Trophoblast cell (in vitro differentiated cells and primary cell): ENCODE data around the gene SYT5. TPM values are rescaled to one million over a fixed set of nuclear protein-coding genes. Genes with fewer than 3 reads are reported as not detected.

Experiments used
- DNase-seq, 2 donors: peaks; one replicate each; pipeline ENCODE4 v3.0.0-alpha.2; 2016
- H2AFZ ChIP-seq: 2 replicates; pipeline ENCODE4 v1.6.1; 2013; ENCODE audit warnings: low read length, moderate library complexity, mild to moderate bottlenecking; ENCODE audit not compliant: insufficient read depth, poor library complexity
- H2AK5ac ChIP-seq: 2 replicates; pipeline ENCODE4 v1.6.1; 2013; ENCODE audit warnings: mild to moderate bottlenecking, low read length
- H2BK120ac ChIP-seq: 2 replicates; pipeline ENCODE4 v1.6.1; 2013; ENCODE audit warnings: low read length, mild to moderate bottlenecking, moderate library complexity; ENCODE audit not compliant: insufficient read depth, poor library complexity
- H2BK12ac ChIP-seq: 2 replicates; pipeline ENCODE4 v1.6.1; 2013; ENCODE audit warnings: mild to moderate bottlenecking, low read length, moderate library complexity
- H2BK5ac ChIP-seq: 2 replicates; pipeline ENCODE4 v1.6.1; 2013; ENCODE audit warnings: low read length, low read depth, moderate library complexity, mild to moderate bottlenecking; ENCODE audit not compliant: poor library complexity
- H3K14ac ChIP-seq: 2 replicates; pipeline ENCODE4 v1.6.1; 2013; ENCODE audit warnings: mild to moderate bottlenecking, low read length
- H3K18ac ChIP-seq: 2 replicates; pipeline ENCODE4 v1.6.1; 2013; ENCODE audit warnings: mild to moderate bottlenecking, low read length
- H3K23ac ChIP-seq: 2 replicates; pipeline ENCODE4 v1.6.1; 2013; ENCODE audit warnings: low read length
- H3K27ac ChIP-seq: 2 replicates; pipeline ENCODE4 v1.5.1; 2013; ENCODE audit warnings: low read depth, mild to moderate bottlenecking, inconsistent platforms, low read length, moderate library complexity
- H3K27me3 ChIP-seq: 2 replicates; pipeline ENCODE4 v1.6.1; 2013; ENCODE audit warnings: inconsistent platforms, mild to moderate bottlenecking, low read length, moderate library complexity; ENCODE audit not compliant: insufficient read depth
- H3K36me3 ChIP-seq, 2 experiments: 1 replicate in 1 of 2; 2 replicates in 1 of 2; pipeline ENCODE4 v1.6.1; 2013; ENCODE audit warnings: low read length in 2 of 2, mild to moderate bottlenecking in 2 of 2, moderate library complexity in 1 of 2; ENCODE audit not compliant: insufficient read depth in 2 of 2, control insufficient read depth in 1 of 2
- H3K4ac ChIP-seq: 2 replicates; pipeline ENCODE4 v1.6.1; 2013; ENCODE audit warnings: low read depth, mild to moderate bottlenecking, low read length, moderate library complexity
- H3K4me1 ChIP-seq, 2 experiments: 1 replicate in 1 of 2; 2 replicates in 1 of 2; pipeline ENCODE4 v1.6.1; 2013; ENCODE audit warnings: low read length in 2 of 2, mild to moderate bottlenecking in 2 of 2, moderate library complexity in 1 of 2; ENCODE audit not compliant: insufficient read depth in 2 of 2, control insufficient read depth in 1 of 2
- H3K4me2 ChIP-seq: 2 replicates; pipeline ENCODE4 v1.6.1; 2013; ENCODE audit warnings: inconsistent platforms, mild to moderate bottlenecking, low read length, moderate library complexity
- H3K4me3 ChIP-seq: 2 replicates; pipeline ENCODE4 v1.5.1; 2013; ENCODE audit warnings: mild to moderate bottlenecking, low read depth, low read length, inconsistent platforms
- H3K79me1 ChIP-seq: one replicate; pipeline ENCODE4 v1.6.1; 2013; ENCODE audit warnings: low read length
- H3K79me2 ChIP-seq: 2 replicates; pipeline ENCODE4 v1.6.1; 2013; ENCODE audit warnings: low read length, mild to moderate bottlenecking; ENCODE audit not compliant: control insufficient read depth, insufficient read depth, poor library complexity
- H3K9ac ChIP-seq: 2 replicates; pipeline ENCODE4 v1.6.1; 2013; ENCODE audit warnings: mild to moderate bottlenecking, low read length
- H3K9me3 ChIP-seq: 2 replicates; pipeline ENCODE4 v1.6.1; 2013; ENCODE audit warnings: low read depth, mild to moderate bottlenecking, control low read depth, inconsistent platforms, low read length; ENCODE audit not compliant: insufficient read depth
- H4K12ac ChIP-seq: 2 replicates; pipeline ENCODE4 v1.6.1; 2013; ENCODE audit warnings: low read depth, mild to moderate bottlenecking, low read length, moderate library complexity
- H4K8ac ChIP-seq: 2 replicates; pipeline ENCODE4 v1.6.1; 2013; ENCODE audit warnings: low read depth, mild to moderate bottlenecking, low read length, moderate library complexity
- H4K91ac ChIP-seq: one replicate; pipeline ENCODE4 v1.6.1; 2013; ENCODE audit warnings: low read depth, mild to moderate bottlenecking, low read length, moderate library complexity
- WGBS: extraction: QIAGEN DNeasy Blood & Tissue Kit; methylation state at CpG from one replicate; pipeline ENCODE4 v1.1.7; 2013; ENCODE audit warnings: missing lambda C conversion rate; ENCODE audit not compliant: insufficient read length, insufficient coverage; ENCODE audit errors: extremely low coverage; 5-methylcytosine and 5-hydroxymethylcytosine counted together
- polyA plus RNA-seq: library from polyadenylated mRNA; stranded (reverse); fragments of 200-250 nt; gene quantifications from 2 replicates; pipeline ENCODE4 v1.2.3, GENCODE V29; 2013

The SYT5 gene
- 0.08 and 0.11 TPM in 2 replicates for polyA plus RNA-seq

DNA sequence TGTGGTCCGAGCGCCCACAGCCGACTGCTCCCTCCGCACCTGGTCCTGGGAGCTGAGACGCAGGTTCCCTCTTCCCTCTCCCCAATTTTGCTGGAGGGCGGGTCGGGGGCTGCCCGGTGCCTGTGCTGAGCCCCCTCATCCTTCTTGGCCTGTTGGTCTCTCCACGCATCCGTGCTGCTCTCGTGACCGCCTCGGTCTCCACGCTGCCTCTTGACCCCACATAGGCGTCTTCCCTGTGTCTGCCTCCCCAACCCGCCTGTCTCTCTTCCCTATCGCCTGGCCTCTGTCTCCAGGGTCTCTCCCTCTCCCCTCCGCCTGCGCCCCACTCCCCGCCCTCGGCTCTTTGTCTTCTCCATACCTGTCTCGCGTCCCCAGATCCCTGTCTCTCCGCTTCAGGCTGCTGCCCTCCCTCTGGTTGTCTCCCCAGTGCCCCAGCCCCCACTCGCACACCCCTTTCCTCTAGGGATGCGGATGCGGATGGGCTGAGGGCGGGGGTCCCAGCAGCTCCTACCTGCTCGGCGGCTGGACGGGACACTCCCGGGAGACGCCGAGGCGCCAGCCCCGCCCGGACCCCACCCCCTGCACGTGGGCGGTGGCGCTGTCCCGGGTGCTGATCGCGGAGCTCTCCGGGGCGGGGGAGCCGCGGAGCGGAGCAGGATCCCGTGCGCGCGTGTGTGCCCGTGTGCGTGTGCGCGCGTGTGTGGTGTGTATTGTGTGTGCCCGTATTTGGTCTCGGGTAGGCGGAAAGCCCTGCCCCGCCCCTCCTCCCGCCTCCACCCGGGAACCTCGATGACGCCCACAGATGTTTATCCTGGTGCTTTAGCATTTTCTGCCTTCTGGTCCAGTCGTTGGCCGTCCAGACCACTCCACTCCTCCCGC is at the start of gene SYT5:
TSS of gene SYT5 (minus strand) at position 684 of the 879 bp plus-strand sequence. CDS start 1,248 bp downstream, outside the sequence.
- Histone ChIP-seq H3K9ac (no peak within 1 kb of the TSS), H3K36me3 (no peaks in the 10 kb centered on the region), H3K4me2 (peak within 1 kb of the TSS; percentile 53), H2BK12ac (no peak within 1 kb of the TSS), H3K27ac (no peak within 1 kb of the TSS), H4K91ac (no peak within 1 kb of the TSS), H2BK120ac (no peak within 1 kb of the TSS), H3K4ac (no peak within 1 kb of the TSS), H2AK5ac (no peak within 1 kb of the TSS), H3K4me1 (peaks cover 0 to 10% of the 10 kb centered on the region in 2 experiments), H3K27me3 (peaks cover 14% of the 10 kb centered on the region), H3K18ac (no peak within 1 kb of the TSS), H2BK5ac (no peak within 1 kb of the TSS), H4K8ac (no peak within 1 kb of the TSS), H3K14ac (no peak within 1 kb of the TSS), H3K79me2 (no peaks in the 10 kb centered on the region), H3K23ac (no peak within 1 kb of the TSS), H3K9me3 (peaks cover 14% of the 10 kb centered on the region), H3K4me3 (peak within 1 kb of the TSS; percentile 48), H2AFZ (no peak within 1 kb of the TSS), H4K12ac (no peak within 1 kb of the TSS), H3K79me1 (no peaks in the 10 kb centered on the region)
- no CpG with 5 or more reads among the region's 68 CpGs for WGBS
- peak in 1 of 2 donors; percentile 52 for DNase-seq

GRCh38 chr19:55229789-55230182 is 49.7 kb upstream of the SYT5 start:
- Histone ChIP-seq H2BK5ac (no peak overlapping the region), H2AFZ (no peak overlapping the region), H3K18ac (no peak overlapping the region), H3K79me2 (no peaks in the 10 kb centered on the region), H3K79me1 (no peaks in the 10 kb centered on the region), H3K27me3 (no peaks in the 10 kb centered on the region), H2BK120ac (no peak overlapping the region), H3K4ac (no peak overlapping the region), H3K36me3 (peaks cover 66% of the 10 kb centered on the region in 2 experiments), H4K91ac (no peak overlapping the region), H3K27ac (no peak overlapping the region), H3K9ac (no peak overlapping the region), H3K9me3 (peaks cover 1% of the 10 kb centered on the region), H3K4me2 (no peak overlapping the region), H4K12ac (no peak overlapping the region), H2BK12ac (no peak overlapping the region), H3K4me1 (no peaks in the 10 kb centered on the region), H2AK5ac (no peak overlapping the region), H3K4me3 (no peak overlapping the region), H4K8ac (no peak overlapping the region), H3K14ac (no peak overlapping the region), H3K23ac (no peak overlapping the region)
- WGBS = no CpG with 5 or more reads among the region's 17 CpGs
- DNase-seq = no peak

DNA sequence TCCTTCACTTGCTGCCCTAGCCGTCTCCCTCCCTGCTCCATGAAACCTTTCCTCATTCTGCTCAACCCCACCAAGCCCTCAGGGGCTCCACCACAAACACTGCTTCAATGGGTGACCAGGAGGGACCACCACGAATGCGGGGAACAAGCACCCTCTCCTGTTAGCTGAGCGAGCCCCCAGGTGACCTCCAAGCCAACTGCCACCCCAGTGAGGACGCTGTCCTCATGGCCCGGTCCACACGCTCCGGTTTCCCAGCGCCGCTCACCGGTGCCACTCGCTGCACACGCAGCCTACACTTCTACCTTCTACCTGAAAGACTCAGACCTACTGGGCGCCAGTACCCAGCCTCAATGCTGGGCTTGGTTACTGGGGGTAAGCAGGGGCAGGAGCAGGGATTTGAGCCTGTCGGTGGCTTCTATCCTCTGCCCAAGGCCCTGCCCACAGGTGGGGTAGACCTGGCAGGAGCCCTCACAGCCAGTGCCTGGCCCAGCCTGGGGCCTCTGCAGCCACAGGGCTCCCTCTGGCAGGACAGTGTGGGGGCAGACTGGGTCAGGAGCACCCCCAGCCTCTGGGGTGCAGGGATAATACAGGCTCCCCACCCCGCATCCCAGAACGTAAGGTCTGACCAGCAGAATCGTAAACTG is 49.2 kb upstream of the SYT5 start:
- no peak for DNase-seq
- H2AFZ ChIP-seq = no peak overlapping the region
- no peak overlapping the region for H2BK5ac ChIP-seq
- H3K4ac ChIP-seq = no peak overlapping the region
- no peak overlapping the region for H3K4me3 ChIP-seq
- H4K12ac ChIP-seq = no peak overlapping the region
- H2BK120ac ChIP-seq = no peak overlapping the region
- peaks cover 1% of the 10 kb centered on the region for H3K9me3 ChIP-seq
- H3K4me2 ChIP-seq = no peak overlapping the region
- no peak overlapping the region for H3K27ac ChIP-seq
- H3K79me2 ChIP-seq = no peaks in the 10 kb centered on the region
- H4K8ac ChIP-seq = no peak overlapping the region
- no peak overlapping the region for H4K91ac ChIP-seq
- H3K79me1 ChIP-seq = no peaks in the 10 kb centered on the region
- no peak overlapping the region for H3K9ac ChIP-seq
- H3K14ac ChIP-seq = no peak overlapping the region
- no CpG with 5 or more reads among the region's 18 CpGs for WGBS
- H3K23ac ChIP-seq = no peak overlapping the region
- peaks cover 62% of the 10 kb centered on the region in 2 experiments for H3K36me3 ChIP-seq
- no peak overlapping the region for H3K18ac ChIP-seq
- H2AK5ac ChIP-seq = no peak overlapping the region
- H3K4me1 ChIP-seq = no peaks in the 10 kb centered on the region
- no peak overlapping the region for H2BK12ac ChIP-seq
- H3K27me3 ChIP-seq = no peaks in the 10 kb centered on the region

- Histone ChIP-seq H2BK5ac (no peak within 1 kb of the TSS), H3K4me3 (no peak within 1 kb of the TSS), H2AFZ (no peak within 1 kb of the TSS), H4K8ac (no peak within 1 kb of the TSS), H3K4me2 (no peak within 1 kb of the TSS), H2BK120ac (no peak within 1 kb of the TSS), H3K4ac (no peak within 1 kb of the TSS), H3K9ac (no peak within 1 kb of the TSS), H4K91ac (no peak within 1 kb of the TSS), H3K27ac (no peak within 1 kb of the TSS), H3K36me3 (peaks cover 62 to 68% of the 10 kb centered on the region in 2 experiments), H3K79me2 (no peaks in the 10 kb centered on the region), H3K9me3 (peaks cover 1% of the 10 kb centered on the region), H4K12ac (no peak within 1 kb of the TSS), H3K79me1 (no peaks in the 10 kb centered on the region), H3K14ac (no peak within 1 kb of the TSS), H3K4me1 (no peaks in the 10 kb centered on the region), H3K18ac (no peak within 1 kb of the TSS), H2AK5ac (no peak within 1 kb of the TSS), H2BK12ac (no peak within 1 kb of the TSS), H3K23ac (no peak within 1 kb of the TSS), H3K27me3 (no peaks in the 10 kb centered on the region)
- WGBS = no CpG with 5 or more reads among the region's 12 CpGs
- DNase-seq = no peak
Measured at GRCh38 chr19:55228403-55229031, 48.4 kb upstream of the SYT5 start, which contains the start of gene TMEM86B. TMEM86B (minus strand) TSS chr19:55228763; CDS start chr19:55228741, 22 bp downstream.
